Endometrium (tissue), 2 donors: ENCODE measurements around the gene POMGNT2.
"Not testable (repeated sequence)": the region's sequence is repeated elsewhere in the genome, so short reads cannot be mapped to it uniquely, and the experiment has no call there.

Experiments
- FAIRE-seq: peaks from 2 replicates; lab custom pipeline; 2012; peaks lifted over from hg19 to GRCh38; lab: Jason Lieb, UNC
- donor health status: control.
- donor health status: control.

POMGNT2 gene

GRCh38 chr3:43075904-43076661 lies 29.8 kb downstream of the POMGNT2 start:
- no peak for FAIRE-seq

GRCh38 chr3:43074901-43075689 lies 30.8 kb downstream of the POMGNT2 start:
- FAIRE-seq, result no peak

- FAIRE-seq, result no peak
Measured at GRCh38 chr3:43074482-43074881, 31.4 kb downstream of the POMGNT2 start.

- no peak for FAIRE-seq
Measured at GRCh38 chr3:43073836-43074220, 32.1 kb downstream of the POMGNT2 start.

- no peak for FAIRE-seq
Measured at GRCh38 chr3:43073116-43073835, 32.6 kb downstream of the POMGNT2 start.

GRCh38 chr3:43072361-43072760 lies 33.5 kb downstream of the POMGNT2 start:
- no peak for FAIRE-seq

GRCh38 chr3:43071313-43071893 lies 34.5 kb downstream of the POMGNT2 start:
- no peak for FAIRE-seq

GRCh38 chr3:43070670-43071069 lies 35.2 kb downstream of the POMGNT2 start:
- FAIRE-seq, result not testable (repeated sequence)

- FAIRE-seq, result no peak
Measured at GRCh38 chr3:43063114-43063513, 42.8 kb downstream of the POMGNT2 start.

- FAIRE-seq, result no peak
Measured at GRCh38 chr3:43062564-43063040, 43.3 kb downstream of the POMGNT2 start.

- no peak for FAIRE-seq
Measured at GRCh38 chr3:43062040-43062563, 43.8 kb downstream of the POMGNT2 start.

- no peak for FAIRE-seq
Measured at GRCh38 chr3:43061101-43061895, 44.6 kb downstream of the POMGNT2 start.

- FAIRE-seq, result no peak
Measured at GRCh38 chr3:43059456-43059855, 46.4 kb downstream of the POMGNT2 start.

- no peak for FAIRE-seq
Measured at GRCh38 chr3:43055806-43056770, 49.8 kb downstream of the POMGNT2 start.

- no peak for FAIRE-seq
Measured at GRCh38 chr3:43055393-43055792, 50.5 kb downstream of the POMGNT2 start.

GRCh38 chr3:43054754-43055153 lies 51.1 kb downstream of the POMGNT2 start:
- no peak for FAIRE-seq

- no peak for FAIRE-seq
Measured at GRCh38 chr3:43053291-43053690, 52.6 kb downstream of the POMGNT2 start.

- FAIRE-seq, result no peak
Measured at GRCh38 chr3:43048470-43048869, 57.4 kb downstream of the POMGNT2 start.

- no peak for FAIRE-seq
Measured at GRCh38 chr3:43046583-43046982, 59.3 kb downstream of the POMGNT2 start.

- FAIRE-seq, result not testable (repeated sequence)
Measured at GRCh38 chr3:43045079-43045478, 60.8 kb downstream of the POMGNT2 start.
